ENCODE measurements around the gene POU2F2. TPM values are rescaled to one million over a fixed set of nuclear protein-coding genes. Genes with fewer than 3 reads are reported as not detected.
"Not testable (repeated sequence)": the region's sequence is repeated elsewhere in the genome, so short reads cannot be mapped to it uniquely, and the experiment has no call there.

Gene POU2F2
- total RNA-seq, 2 donors from 2014 or later: 1.8 to 2.6 TPM

GRCh38 chr19:42045575-42045974 is 86.7 kb downstream of the POU2F2 start:
- peaks cover 2% of the 10 kb centered on the region for H3K4me1 Mint-ChIP-seq
- no peaks in the 10 kb centered on the region for H3K27me3 Mint-ChIP-seq (ENCODE audit: insufficient read depth)
- H3K36me3 Mint-ChIP-seq (ENCODE audit: low read depth): peaks cover 14% of the 10 kb centered on the region
- Histone ChIP-seq H3K9me3 (ENCODE audit: control insufficient read depth, low read length) (no peaks in the 10 kb centered on the region), H3K27me3 (ENCODE audit: control insufficient read depth, insufficient read depth, low read length, poor library complexity, severe bottlenecking) (no peaks in the 10 kb centered on the region), H3K27ac (ENCODE audit: low read depth, low read length) (no peak overlapping the region), H3K4me1 (ENCODE audit: control insufficient read depth, insufficient read depth, low read length) (no peaks in the 10 kb centered on the region), H3K9ac (ENCODE audit: extremely low read depth, low read length, poor library complexity, severe bottlenecking) (no peak overlapping the region), H3K36me3 (ENCODE audit: control insufficient read depth, insufficient read depth, low read length) (no peaks in the 10 kb centered on the region), H3K4me3 (ENCODE audit: low read length) (no peak overlapping the region)
- no peak for DNase-seq
- H3K4me3 Mint-ChIP-seq: no peak overlapping the region
- H3K27ac Mint-ChIP-seq: no peak overlapping the region
- no peaks in the 10 kb centered on the region for H3K9me3 Mint-ChIP-seq
- 92 to 98% methylated on average over 7 of the region's 7 CpGs for WGBS, 2 experiments (ENCODE audit: insufficient coverage in 1 of 2, insufficient read length in 1 of 2)
- no peak for TF ChIP-seq CTCF (conservative IDR thresholded peaks at IDR 0.05)

- no peak for DNase-seq
- no peaks in the 10 kb centered on the region for H3K4me1 ChIP-seq (ENCODE audit: control insufficient read depth, insufficient read depth, low read length)
- Mint-ChIP-seq H3K27ac (no peak overlapping the region), H3K27me3 (ENCODE audit: insufficient read depth) (no peaks in the 10 kb centered on the region), H3K4me1 (peaks cover 2% of the 10 kb centered on the region), H3K36me3 (ENCODE audit: low read depth) (peaks cover 8% of the 10 kb centered on the region), H3K9me3 (no peaks in the 10 kb centered on the region), H3K4me3 (no peak overlapping the region)
- H3K9me3 ChIP-seq (ENCODE audit: control insufficient read depth, low read length): no peaks in the 10 kb centered on the region
- H3K27ac ChIP-seq (ENCODE audit: low read depth, low read length): no peak overlapping the region
- H3K4me3 ChIP-seq (ENCODE audit: low read length): no peak overlapping the region
- WGBS, 2 experiments (ENCODE audit: insufficient coverage in 1 of 2, insufficient read length in 1 of 2): 94 to 97% methylated on average over 21 to 30 of the region's 30 CpGs
- H3K36me3 ChIP-seq (ENCODE audit: control insufficient read depth, insufficient read depth, low read length): no peaks in the 10 kb centered on the region
- no peaks in the 10 kb centered on the region for H3K27me3 ChIP-seq (ENCODE audit: control insufficient read depth, insufficient read depth, low read length, poor library complexity, severe bottlenecking)
- no peak overlapping the region for H3K9ac ChIP-seq (ENCODE audit: extremely low read depth, low read length, poor library complexity, severe bottlenecking)
- TF ChIP-seq CTCF (conservative IDR thresholded peaks at IDR 0.05): no peak
Measured at GRCh38 chr19:42042455-42043170, 89.6 kb downstream of the POU2F2 start.

- not testable (repeated sequence) for H3K4me1 Mint-ChIP-seq; H3K4me1 ChIP-seq (ENCODE audit: control insufficient read depth, insufficient read depth, low read length); H3K36me3 ChIP-seq (ENCODE audit: control insufficient read depth, insufficient read depth, low read length); H3K9ac ChIP-seq (ENCODE audit: extremely low read depth, low read length, poor library complexity, severe bottlenecking); H3K9me3 Mint-ChIP-seq; H3K4me3 Mint-ChIP-seq; H3K27ac Mint-ChIP-seq; DNase-seq; H3K4me3 ChIP-seq (ENCODE audit: low read length); H3K27me3 Mint-ChIP-seq (ENCODE audit: insufficient read depth); H3K9me3 ChIP-seq (ENCODE audit: control insufficient read depth, low read length); H3K27ac ChIP-seq (ENCODE audit: low read depth, low read length); H3K27me3 ChIP-seq (ENCODE audit: control insufficient read depth, insufficient read depth, low read length, poor library complexity, severe bottlenecking)
- WGBS, 2 experiments (ENCODE audit: insufficient coverage in 1 of 2, insufficient read length in 1 of 2): 67 to 96% methylated on average over 1 to 8 of the region's 9 CpGs
- peaks cover 12% of the 10 kb centered on the region for H3K36me3 Mint-ChIP-seq (ENCODE audit: low read depth)
Measured at GRCh38 chr19:42040491-42040890, 91.8 kb downstream of the POU2F2 start.

- peaks cover 12% of the 10 kb centered on the region for H3K36me3 Mint-ChIP-seq (ENCODE audit: low read depth)
- DNase-seq: no peak
- H3K27ac ChIP-seq (ENCODE audit: low read depth, low read length): no peak overlapping the region
- TF ChIP-seq CTCF (conservative IDR thresholded peaks at IDR 0.05): no peak
- H3K36me3 ChIP-seq (ENCODE audit: control insufficient read depth, insufficient read depth, low read length): no peaks in the 10 kb centered on the region
- no peaks in the 10 kb centered on the region for H3K4me1 ChIP-seq (ENCODE audit: control insufficient read depth, insufficient read depth, low read length)
- peaks cover 2% of the 10 kb centered on the region for H3K4me1 Mint-ChIP-seq
- no peaks in the 10 kb centered on the region for H3K9me3 Mint-ChIP-seq
- H3K4me3 Mint-ChIP-seq: no peak overlapping the region
- H3K27me3 Mint-ChIP-seq (ENCODE audit: insufficient read depth): no peaks in the 10 kb centered on the region
- H3K27ac Mint-ChIP-seq: no peak overlapping the region
- H3K27me3 ChIP-seq (ENCODE audit: control insufficient read depth, insufficient read depth, low read length, poor library complexity, severe bottlenecking): no peaks in the 10 kb centered on the region
- H3K4me3 ChIP-seq (ENCODE audit: low read length): no peak overlapping the region
- no peaks in the 10 kb centered on the region for H3K9me3 ChIP-seq (ENCODE audit: control insufficient read depth, low read length)
- H3K9ac ChIP-seq (ENCODE audit: extremely low read depth, low read length, poor library complexity, severe bottlenecking): no peak overlapping the region
Measured at GRCh38 chr19:42040031-42040430, 92.2 kb downstream of the POU2F2 start.

Data from endodermal cell (in vitro differentiated cells).